SK-N-MC (cell line): ENCODE data around the gene ETFA.

Experiments
- EZH2 ChIP-seq: fragments of 200-600 bp; sonication (generic); IDR thresholded peaks from one replicate; pipeline ENCODE4 v1.6.1; 2017; ENCODE audit warnings: antibody characterized with exemption
- POLR2AphosphoS5 ChIP-seq: IDR thresholded peaks from 2 replicates; pipeline ENCODE4 v1.6.1; 2012; ENCODE audit warnings: mild to moderate bottlenecking, low read depth, low read length, borderline replicate concordance

- TF ChIP-seq EZH2 (no peak), POLR2AphosphoS5 (no peak)
Measured at GRCh38 chr15:76339305-76340197, 28.3 kb upstream of the ETFA start.
